CD4-positive, alpha-beta T cell treated with Interleukin-6 for 4 hours (primary cell): ENCODE data around the gene SLC12A6.
"Not testable (repeated sequence)": the region's sequence is repeated elsewhere in the genome, so short reads cannot be mapped to it uniquely, and the experiment has no call there.

Experiments
- DNase-seq: peaks from one replicate; pipeline ENCODE4 v3.0.0-alpha.2; 2020; ENCODE audit warnings: mixed read lengths

The SLC12A6 gene

DNA sequence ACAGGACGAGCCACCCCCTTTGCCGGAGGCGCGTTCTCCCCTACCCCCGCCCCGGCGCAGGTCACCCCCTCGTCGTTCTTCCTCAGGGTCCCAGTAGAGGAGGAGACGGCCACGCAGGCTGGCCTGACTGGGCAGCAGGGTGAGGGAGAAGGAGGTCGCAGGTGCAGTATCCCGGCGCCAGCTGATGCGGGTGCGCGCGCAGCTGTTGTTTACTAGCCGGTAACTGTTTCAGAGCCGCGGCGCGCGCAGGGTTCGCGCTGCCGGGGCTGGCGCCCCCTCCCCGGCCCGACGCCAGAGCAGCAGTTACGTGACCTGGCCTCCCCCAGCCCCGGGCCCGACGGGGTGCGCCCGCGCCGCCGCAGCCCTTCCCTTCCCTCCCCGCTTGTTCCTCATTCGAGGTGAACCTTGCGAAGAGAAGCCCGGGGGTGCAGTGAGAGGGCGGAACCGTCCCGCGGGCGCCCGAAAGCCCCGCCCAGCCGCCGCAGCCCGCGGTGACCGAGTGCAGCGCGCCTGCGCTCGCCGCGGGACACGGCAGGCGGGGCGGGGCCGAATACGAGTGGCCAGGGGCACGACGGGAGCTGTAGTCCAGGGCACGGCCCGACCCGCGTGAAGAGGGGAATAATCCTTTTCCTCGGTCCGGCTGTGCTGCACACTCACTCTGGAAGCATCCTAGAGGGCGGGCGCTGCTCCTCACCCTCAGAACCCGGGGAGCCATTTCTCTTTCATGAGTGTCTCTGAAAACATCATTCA, at the start of gene SLC12A6:
Gene SLC12A6, minus strand, starts transcription at position 225 of the 750 bp plus-strand sequence. CDS start 1,101 bp downstream, outside the sequence.
- DNase-seq, result peak; percentile 94

- DNase-seq, result not testable (repeated sequence)
These were observed 44.4 kb upstream of the SLC12A6 start for GRCh38 chr15:34381829-34382521.

DNA sequence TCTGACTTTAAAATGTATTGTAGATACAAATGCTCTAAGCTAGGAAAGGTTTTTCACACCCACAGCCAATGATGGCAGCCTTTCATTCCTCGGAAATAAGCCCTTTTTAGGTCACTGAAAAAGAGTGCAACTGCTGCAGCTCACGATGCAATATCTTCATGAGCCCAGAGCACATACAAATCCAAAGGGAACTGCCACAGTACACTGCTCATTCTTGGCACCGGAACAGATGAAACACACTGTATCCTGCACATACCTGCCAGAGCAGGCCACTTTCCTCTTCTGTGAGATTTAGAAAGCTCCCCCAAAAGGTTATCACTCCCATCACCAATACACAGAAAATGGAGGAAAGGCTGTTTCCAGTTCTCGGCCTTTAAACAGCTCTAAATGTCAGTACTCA, 42.9 kb upstream of the SLC12A6 start:
- not testable (repeated sequence) for DNase-seq

DNA sequence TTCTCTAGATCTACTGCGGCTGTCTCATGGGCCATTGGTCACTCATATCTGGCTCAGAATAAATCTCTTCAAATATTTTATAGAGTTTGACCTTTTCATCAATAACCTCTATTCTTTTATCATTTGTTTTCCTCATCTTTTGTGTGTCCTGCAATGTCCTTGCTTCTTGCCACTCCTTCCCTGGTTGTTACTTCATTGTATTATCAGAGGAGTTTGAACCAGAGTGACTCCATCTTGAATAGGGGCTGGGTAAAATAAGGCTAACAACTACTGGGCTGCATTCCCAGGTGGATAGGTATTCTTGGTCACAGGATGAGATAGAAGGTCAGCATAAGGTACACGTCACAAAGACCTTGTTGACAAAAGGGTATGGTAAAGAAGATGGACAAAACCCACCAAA, 39.3 kb upstream of the SLC12A6 start:
- no peak for DNase-seq

GRCh38 chr15:34375541-34375940, 38.0 kb upstream of the SLC12A6 start:
- not testable (repeated sequence) for DNase-seq

- DNase-seq, result no peak
These were observed 37.2 kb upstream of the SLC12A6 start for GRCh38 chr15:34374816-34375215.

- no peak for DNase-seq
These were observed 36.4 kb upstream of the SLC12A6 start for GRCh38 chr15:34373951-34374350.

DNA sequence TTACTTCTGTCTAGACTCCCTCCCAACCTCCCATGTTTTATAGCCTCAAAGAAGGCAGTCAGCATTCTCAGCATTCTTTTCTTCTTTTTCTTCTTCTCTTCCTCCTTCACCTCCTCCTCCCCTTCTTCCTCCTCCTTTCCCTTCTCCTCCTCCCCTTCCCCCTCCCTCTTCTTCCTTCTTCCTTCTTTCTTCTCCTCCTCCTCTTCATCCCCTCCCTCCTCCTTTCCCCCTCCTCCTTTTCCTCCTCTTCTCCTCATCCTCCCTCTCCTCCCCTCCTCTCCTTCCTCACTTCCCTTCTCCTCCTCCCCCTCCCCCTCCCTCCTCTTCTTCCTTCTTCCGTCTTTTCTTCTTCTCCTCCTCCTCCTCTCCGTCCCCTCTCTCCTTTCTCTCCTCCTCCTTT, 33.1 kb upstream of the SLC12A6 start:
- no peak for DNase-seq

GRCh38 chr15:34370129-34370528, 32.5 kb upstream of the SLC12A6 start:
- no peak for DNase-seq

- peak; percentile 93 for DNase-seq
These were observed 29.8 kb upstream of the SLC12A6 start, which contains the start of gene LPCAT4 for GRCh38 chr15:34367101-34368081. Gene LPCAT4 (minus strand): TSS chr15:34367196. CDS start chr15:34367100, 96 bp downstream.

DNA sequence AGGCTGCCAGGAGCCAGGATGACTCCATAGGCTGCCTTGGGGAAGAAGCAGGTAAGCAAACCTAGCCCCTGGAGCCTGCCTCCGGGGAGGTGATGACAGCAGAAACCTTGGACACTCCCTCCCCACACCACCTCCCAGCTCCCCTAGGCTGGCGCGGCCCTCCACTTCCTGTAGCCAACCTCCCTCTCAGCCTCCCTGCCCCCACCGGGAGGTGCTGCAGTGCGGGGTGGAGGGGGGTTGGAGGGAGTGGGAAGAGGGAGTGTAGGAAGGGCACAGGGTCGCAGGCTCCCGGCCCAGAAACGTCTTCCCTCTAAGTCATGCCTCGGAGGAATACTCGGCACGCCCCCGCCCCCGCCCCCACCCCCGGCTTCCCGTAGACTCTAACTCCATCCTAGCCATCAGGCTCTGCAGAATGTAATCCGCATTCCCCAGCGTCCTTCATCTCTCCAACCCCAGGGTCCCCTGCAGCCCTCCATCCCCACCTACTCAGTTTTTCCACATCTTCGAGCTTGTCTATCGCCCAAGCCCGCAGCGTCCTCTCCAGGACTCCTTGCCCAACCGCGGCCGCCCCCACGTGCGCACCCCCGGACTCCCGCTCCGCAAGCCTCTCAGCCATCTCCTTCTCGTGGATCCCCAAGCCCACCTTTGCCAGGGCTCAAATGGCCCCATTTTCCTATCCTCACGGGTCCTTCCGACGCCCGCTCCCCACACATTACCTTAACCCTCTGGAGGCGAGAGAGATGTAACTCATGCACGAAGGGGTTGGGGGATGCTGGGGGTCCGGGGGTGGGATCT, 28.9 kb upstream of the SLC12A6 start:
- peak; percentile 68 for DNase-seq

GRCh38 chr15:34365836-34366235, 28.3 kb upstream of the SLC12A6 start:
- DNase-seq, result no peak

DNA sequence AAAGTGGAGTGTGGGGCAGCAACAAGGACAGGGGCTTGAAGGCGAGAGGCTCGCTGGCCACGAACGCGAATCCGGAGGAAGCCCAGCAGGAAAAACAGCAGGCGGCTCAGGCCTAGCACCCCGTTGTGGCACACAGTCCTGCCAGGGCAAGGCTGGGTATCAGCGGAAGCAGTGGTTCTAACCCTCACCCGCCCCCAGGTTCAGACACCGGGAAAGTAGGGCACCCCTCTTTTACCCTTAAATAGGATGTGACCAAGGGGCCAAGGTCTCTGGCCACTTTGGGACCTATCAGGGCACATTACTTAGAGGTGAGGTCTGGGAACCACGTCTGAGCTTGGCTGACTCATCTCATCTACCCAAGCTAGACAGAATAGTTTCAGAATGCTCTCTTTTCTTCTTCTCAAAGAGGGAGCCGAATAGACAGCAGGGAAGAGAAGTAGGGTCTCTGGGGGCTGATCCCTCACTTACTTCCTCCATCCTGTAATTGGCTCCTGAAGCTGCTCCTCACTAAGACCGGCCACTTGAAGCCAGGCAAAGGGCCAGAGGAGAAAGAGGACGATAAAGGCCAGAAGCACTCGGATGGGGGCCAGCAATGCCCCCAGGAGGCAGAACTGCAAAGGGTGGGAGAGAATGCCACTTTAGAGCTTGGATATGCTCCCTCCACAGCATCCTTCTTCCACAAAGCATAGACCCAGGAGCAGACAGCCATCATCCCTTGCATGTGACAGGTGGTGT, 27.7 kb upstream of the SLC12A6 start:
- DNase-seq, result peak; percentile 17

DNA sequence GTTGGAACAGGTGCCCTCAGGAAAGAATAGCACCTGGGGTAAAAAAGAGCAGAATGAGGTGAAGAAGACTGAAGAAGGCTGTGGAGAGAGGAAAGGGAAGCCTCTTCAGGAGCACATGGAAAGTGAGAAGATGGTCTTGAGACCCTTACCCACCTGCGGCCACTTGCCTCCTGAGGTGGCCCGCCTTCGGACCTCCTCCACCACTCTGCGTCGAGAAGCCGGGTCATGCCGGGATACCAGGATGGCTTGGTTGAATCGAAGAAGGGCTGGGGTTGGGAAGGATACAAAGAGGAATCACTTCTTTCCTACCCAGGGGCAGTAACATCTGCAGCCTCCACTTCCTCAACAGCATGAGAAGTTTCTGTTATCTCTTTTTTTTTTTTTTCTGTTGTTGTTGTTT, 26.5 kb upstream of the SLC12A6 start:
- DNase-seq, result no peak

DNA sequence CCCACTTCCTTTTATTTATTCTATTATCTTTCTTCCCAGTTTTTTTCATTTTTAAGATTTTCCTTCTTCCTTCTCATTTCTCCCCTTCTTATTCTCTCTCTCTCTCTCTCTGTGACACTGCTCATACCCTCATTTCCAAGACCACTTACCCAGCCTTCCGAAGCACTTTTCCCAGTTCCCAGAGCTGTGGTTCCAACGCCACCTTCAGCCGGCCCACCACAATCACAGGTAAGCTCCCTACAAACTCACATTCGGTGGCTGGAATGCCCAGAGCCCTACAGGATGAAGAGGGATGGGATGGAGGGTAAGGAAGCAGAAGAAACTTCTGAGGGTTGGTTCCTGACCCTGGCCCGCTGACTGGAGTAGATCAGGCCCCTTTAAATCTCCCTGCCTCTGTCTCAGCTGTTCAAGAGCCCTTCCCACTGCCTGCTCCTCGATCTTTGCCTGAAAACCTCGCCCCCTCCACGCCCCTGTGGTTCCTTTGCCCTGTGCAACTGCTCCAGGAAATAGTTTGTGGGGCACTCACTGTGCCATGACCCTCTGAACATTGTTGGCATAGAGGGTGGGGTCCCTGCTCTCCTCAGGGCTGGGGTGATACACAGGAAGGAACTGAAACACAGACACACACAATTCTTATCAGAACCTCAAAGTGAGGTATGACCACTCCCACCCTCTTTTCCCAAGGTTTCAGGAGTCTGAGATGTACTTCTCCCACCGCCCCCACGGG, 24.6 kb upstream of the SLC12A6 start:
- no peak for DNase-seq

DNA sequence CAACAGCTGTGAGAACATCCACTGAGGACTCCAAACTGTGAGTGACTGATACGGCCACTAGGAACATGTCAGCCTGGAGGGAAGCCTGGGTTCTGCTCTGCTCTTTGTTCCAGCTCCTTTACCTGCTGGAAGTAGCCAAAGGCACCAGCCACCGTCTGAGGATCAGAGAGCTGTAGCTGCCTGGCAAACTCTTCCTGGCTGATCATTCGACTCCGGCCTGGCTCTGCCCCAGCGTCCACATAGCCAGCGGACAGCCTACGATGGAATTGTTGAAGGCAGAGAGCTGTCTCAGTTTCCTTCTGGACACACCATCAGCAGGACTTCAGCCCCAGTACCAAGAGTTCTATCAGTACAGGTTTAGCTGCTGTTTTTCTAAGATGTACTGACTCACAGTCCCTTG, 23.7 kb upstream of the SLC12A6 start:
- DNase-seq, result no peak

DNA sequence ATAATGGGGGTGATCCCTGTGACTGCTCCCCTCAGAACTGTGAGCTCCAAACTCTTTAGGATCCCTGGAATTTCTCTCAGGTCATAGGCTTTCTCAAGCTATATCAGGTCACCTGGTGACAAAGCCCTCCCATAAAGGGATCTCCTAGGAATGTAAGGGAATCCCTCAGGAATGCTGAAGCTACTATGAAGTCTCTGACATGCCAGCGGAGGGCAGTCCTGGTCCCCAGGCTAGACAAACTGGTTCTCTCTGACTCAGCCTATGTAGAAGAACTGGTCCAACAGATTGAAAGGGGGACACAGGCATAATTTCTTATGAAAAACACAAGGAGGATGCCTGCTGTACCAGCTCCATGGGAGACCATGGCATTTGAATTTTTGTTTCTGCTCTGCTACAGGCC, 22.7 kb upstream of the SLC12A6 start:
- no peak for DNase-seq

GRCh38 chr15:34359416-34359815, 21.8 kb upstream of the SLC12A6 start:
- DNase-seq, result no peak

GRCh38 chr15:34358948-34359347, 21.4 kb upstream of the SLC12A6 start:
- DNase-seq, result no peak

- DNase-seq, result no peak
These were observed 20.8 kb upstream of the SLC12A6 start for GRCh38 chr15:34358367-34358766.

GRCh38 chr15:34357653-34358052, 20.1 kb upstream of the SLC12A6 start:
- DNase-seq, result no peak
